GM08714 (cell line): ENCODE data around the gene FAAH2.
"Not testable (repeated sequence)": the region's sequence is repeated elsewhere in the genome, so short reads cannot be mapped to it uniquely, and the experiment has no call there.

ENCODE experiments used
- H3K4me3 ChIP-seq: fragments of 200-500 bp; sonication (Bioruptor generic); 2 replicates; pipeline ENCODE4 v1.5.1; 2014; ENCODE audit warnings: mild to moderate bottlenecking, low read length, inconsistent platforms
- ZNF274 ChIP-seq: IDR thresholded peaks from 2 replicates; pipeline ENCODE4 v1.6.1; 2012; ENCODE audit warnings: mild to moderate bottlenecking, low read depth, low read length

FAAH2 gene

GRCh38 chrX:57353472-57354132 lies 67.1 kb downstream of the FAAH2 start:
- H3K4me3 ChIP-seq = no peak overlapping the region
- no peak for TF ChIP-seq ZNF274

- no peak for TF ChIP-seq ZNF274
Measured at GRCh38 chrX:57364145-57364544, 77.6 kb downstream of the FAAH2 start.

GRCh38 chrX:57366430-57366829 lies 79.9 kb downstream of the FAAH2 start:
- TF ChIP-seq ZNF274 = no peak
- no peak overlapping the region for H3K4me3 ChIP-seq

More at GRCh38 chrX:57364145-57364544, 77.6 kb downstream of the FAAH2 start:
- H3K4me3 ChIP-seq = no peak overlapping the region

GRCh38 chrX:57367649-57368048 lies 81.1 kb downstream of the FAAH2 start:
- H3K4me3 ChIP-seq = no peak overlapping the region
- no peak for TF ChIP-seq ZNF274

- TF ChIP-seq ZNF274 = no peak
- H3K4me3 ChIP-seq = no peak overlapping the region
Measured at GRCh38 chrX:57368158-57368557, 81.7 kb downstream of the FAAH2 start.

- H3K4me3 ChIP-seq = no peak overlapping the region
- TF ChIP-seq ZNF274 = no peak
Measured at GRCh38 chrX:57379296-57379695, 92.8 kb downstream of the FAAH2 start.

GRCh38 chrX:57380026-57380796 lies 93.7 kb downstream of the FAAH2 start:
- no peak for TF ChIP-seq ZNF274
- H3K4me3 ChIP-seq = no peak overlapping the region

GRCh38 chrX:57394162-57394561 lies 107.7 kb downstream of the FAAH2 start:
- H3K4me3 ChIP-seq = not testable (repeated sequence)

- H3K4me3 ChIP-seq = not testable (repeated sequence)
Measured at GRCh38 chrX:57403191-57403590, 116.7 kb downstream of the FAAH2 start.

GRCh38 chrX:57406149-57406548 lies 119.6 kb downstream of the FAAH2 start:
- no peak for TF ChIP-seq ZNF274
- H3K4me3 ChIP-seq = no peak overlapping the region

- H3K4me3 ChIP-seq = no peak overlapping the region
- no peak for TF ChIP-seq ZNF274
Measured at GRCh38 chrX:57417827-57418226, 131.3 kb downstream of the FAAH2 start.

GRCh38 chrX:57422289-57422688 lies 135.8 kb downstream of the FAAH2 start:
- TF ChIP-seq ZNF274 = no peak
- no peak overlapping the region for H3K4me3 ChIP-seq

GRCh38 chrX:57422790-57423189 lies 136.3 kb downstream of the FAAH2 start:
- H3K4me3 ChIP-seq = no peak overlapping the region
- no peak for TF ChIP-seq ZNF274

- H3K4me3 ChIP-seq = no peak overlapping the region
- TF ChIP-seq ZNF274 = no peak
Measured at GRCh38 chrX:57445076-57445475, 158.6 kb downstream of the FAAH2 start.

- H3K4me3 ChIP-seq = no peak overlapping the region
- no peak for TF ChIP-seq ZNF274
Measured at GRCh38 chrX:57445832-57446231, 159.3 kb downstream of the FAAH2 start.
